GM19099 (cell line): ENCODE results near the gene ANXA2R.
A peak's percentile ranks its signal among the peaks of the same experiment; 100 is the strongest.

ENCODE experiments used
- POLR2A ChIP-seq: IDR thresholded peaks from 3 replicates; pipeline ENCODE4 v1.6.1; 2011; ENCODE audit warnings: low read depth; ENCODE audit not compliant: insufficient read length; ENCODE audit errors: extremely low read depth

The ANXA2R gene

GRCh38 chr5:43037636-43038495 lies 2.3 kb downstream of the ANXA2R start:
- no peak for TF ChIP-seq POLR2A

- no peak for TF ChIP-seq POLR2A
Observed at GRCh38 chr5:43036856-43037635, 3.1 kb downstream of the ANXA2R start.

GRCh38 chr5:43036409-43036808 lies 3.7 kb downstream of the ANXA2R start:
- TF ChIP-seq POLR2A: no peak

GRCh38 chr5:43034591-43034968 lies 5.5 kb downstream of the ANXA2R start:
- no peak for TF ChIP-seq POLR2A

GRCh38 chr5:43033841-43034590 lies 6.1 kb downstream of the ANXA2R start:
- no peak for TF ChIP-seq POLR2A

GRCh38 chr5:43027054-43027785 lies 12.9 kb downstream of the ANXA2R start:
- TF ChIP-seq POLR2A: no peak

GRCh38 chr5:43024217-43024616 lies 15.9 kb downstream of the ANXA2R start:
- TF ChIP-seq POLR2A: no peak

- no peak for TF ChIP-seq POLR2A
Observed at GRCh38 chr5:43021151-43021550, 19.0 kb downstream of the ANXA2R start.

GRCh38 chr5:43020399-43020746 lies 19.7 kb downstream of the ANXA2R start:
- TF ChIP-seq POLR2A: no peak

- peak; percentile 59 for TF ChIP-seq POLR2A
Observed at GRCh38 chr5:43019614-43020398, 20.3 kb downstream of the ANXA2R start.

GRCh38 chr5:43019291-43019613 lies 20.9 kb downstream of the ANXA2R start:
- no peak for TF ChIP-seq POLR2A

GRCh38 chr5:43017428-43017815 lies 22.7 kb downstream of the ANXA2R start:
- TF ChIP-seq POLR2A: no peak

- TF ChIP-seq POLR2A: no peak
Observed at GRCh38 chr5:43016217-43016779, 23.8 kb downstream of the ANXA2R start.

- no peak for TF ChIP-seq POLR2A
Observed at GRCh38 chr5:43014522-43014921, 25.6 kb downstream of the ANXA2R start.
